GM12878 (cell line): ENCODE results near the gene PTK7. TPM values are rescaled to one million over a fixed set of nuclear protein-coding genes. Genes with fewer than 3 reads are reported as not detected.

Experiments used
- ATAC-seq: fragments of 200-7000 bp; cut with Tn5 transposase; 3 replicates; pipeline ENCODE4 v1.9.1; 2020; ENCODE audit warnings: mild to moderate bottlenecking, moderate library complexity
- BruUV-seq: library from RNA; stranded (reverse); fragments of 400-500 nt; replicated peaks from 2 replicates; lab custom pipeline; 2021; lab: Mats Ljungman, UMichigan
- CTCF ChIA-PET: fragments of 300-600 bp; sonication (Branson Sonifier 250); formaldehyde crosslinking; extraction: SDS; loops from one replicate; lab custom pipeline; 2021; ENCODE audit warnings: inconsistent platforms; lab: Yijun Ruan, JAX
- POLR2A ChIA-PET: fragments of 350-600 bp; formaldehyde crosslinking; extraction: SDS; loops from one replicate; lab custom pipeline; 2021; ENCODE audit warnings: inconsistent platforms; lab: Charles Lee
- RAD21 ChIA-PET: fragments of 300-600 bp; sonication (Branson Sonifier 250); formaldehyde crosslinking; loops from one replicate; lab custom pipeline; 2023; ENCODE audit warnings: antibody characterized with exemption; ENCODE audit not compliant: unreplicated experiment; lab: Charles Lee
- SMC1A ChIA-PET: fragments of 300-600 bp; sonication (Branson Sonifier 250); formaldehyde crosslinking; loops from one replicate; lab custom pipeline; 2023; ENCODE audit not compliant: unreplicated experiment, uncharacterized antibody; lab: Charles Lee
- DNase-seq: peaks from one replicate; pipeline ENCODE4 v3.0.0-alpha.2; 2011; ENCODE audit warnings: low read depth, low spot score
- FAIRE-seq: peaks from 3 replicates; lab custom pipeline; 2011; peaks lifted over from hg19 to GRCh38; lab: Jason Lieb, UNC
- H2AFZ ChIP-seq: 2 replicates; pipeline ENCODE4 v1.6.0; 2011; ENCODE audit warnings: low read depth, low read length, control low read depth; ENCODE audit not compliant: control insufficient read depth
- H3K27ac ChIP-seq: 2 replicates; pipeline ENCODE4 v1.5.1; 2011; ENCODE audit warnings: control low read depth; ENCODE audit not compliant: control insufficient read depth, insufficient read depth
- H3K27me3 ChIP-seq, 2 experiments: replicated peaks in 1 of 2; 2 replicates each; pipeline versions ENCODE4 v1.6.0 to v1.6.1; 2011; ENCODE audit warnings: low read length in 1 of 2; ENCODE audit not compliant: control insufficient read depth in 2 of 2, insufficient read depth in 2 of 2
- H3K36me3 ChIP-seq, 2 experiments: 2 replicates each; pipeline ENCODE4 v1.5.1; 2011; ENCODE audit warnings: low read length in 1 of 2; ENCODE audit not compliant: control insufficient read depth in 2 of 2, insufficient read depth in 2 of 2
- H3K4me1 ChIP-seq: 2 replicates; pipeline ENCODE4 v1.6.1; 2011; ENCODE audit warnings: mild to moderate bottlenecking, low read length, moderate library complexity, mixed read lengths; ENCODE audit not compliant: control insufficient read depth, insufficient read depth
- H3K4me2 ChIP-seq: 2 replicates; pipeline ENCODE4 v1.6.0; 2011; ENCODE audit warnings: control low read depth; ENCODE audit not compliant: control insufficient read depth, insufficient read depth
- H3K4me3 ChIP-seq: fragments of 200-600 bp; sonication (generic); 2 replicates; pipeline ENCODE4 v1.5.1; 2016
- H3K79me2 ChIP-seq: 2 replicates; pipeline ENCODE4 v1.6.0; 2011; ENCODE audit warnings: low read length; ENCODE audit not compliant: control insufficient read depth, insufficient read depth
- H3K9ac ChIP-seq: 2 replicates; pipeline ENCODE4 v1.8.0; 2011; ENCODE audit warnings: low read length, control low read depth, mixed read lengths; ENCODE audit not compliant: control insufficient read depth, insufficient read depth
- H3K9me3 ChIP-seq: replicated peaks from 3 replicates; pipeline ENCODE4 v1.5.1; 2011; ENCODE audit warnings: mild to moderate bottlenecking, low read length; ENCODE audit not compliant: control insufficient read depth, insufficient read depth
- H4K20me1 ChIP-seq: 2 replicates; pipeline ENCODE4 v1.6.0; 2011; ENCODE audit not compliant: control insufficient read depth, insufficient read depth
- ATF3 ChIP-seq: IDR thresholded peaks from 2 replicates; pipeline ENCODE4 v1.6.1; 2011; ENCODE audit warnings: low read depth, mild to moderate bottlenecking, low read length, moderate library complexity, borderline replicate concordance; ENCODE audit errors: extremely low read depth
- CREB1 ChIP-seq: IDR thresholded peaks from 2 replicates; pipeline ENCODE4 v1.6.1; 2012; ENCODE audit warnings: low read depth, mild to moderate bottlenecking, inconsistent platforms
- DPF2 ChIP-seq: fragments of 450-650 bp; IDR thresholded peaks from 2 replicates; pipeline ENCODE4 v1.6.1; 2017; ENCODE audit warnings: mild to moderate bottlenecking
- ESRRA ChIP-seq: IDR thresholded peaks from 2 replicates; pipeline ENCODE4 v1.6.1; 2012; ENCODE audit warnings: mild to moderate bottlenecking, low read length, improper control_type of control experiment
- KDM1A ChIP-seq: fragments of 200-600 bp; sonication (generic); IDR thresholded peaks from 2 replicates; pipeline ENCODE4 v1.6.1; 2016; ENCODE audit warnings: borderline replicate concordance
- MEF2A ChIP-seq: IDR thresholded peaks from 2 replicates; pipeline ENCODE4 v1.6.1; 2011; ENCODE audit warnings: low read depth, mild to moderate bottlenecking, low read length, moderate library complexity; ENCODE audit not compliant: insufficient read depth
- MTA2 ChIP-seq: fragments of 450-650 bp; IDR thresholded peaks from 2 replicates; pipeline ENCODE4 v1.6.1; 2016; ENCODE audit warnings: low read depth, mild to moderate bottlenecking, moderate library complexity
- MXI1 ChIP-seq: fragments of 150-350 bp; IDR thresholded peaks from 2 replicates; pipeline ENCODE4 v1.6.1; 2011; ENCODE audit warnings: low read depth, mild to moderate bottlenecking, inconsistent platforms, low read length, improper control_type of control experiment
- NFXL1 ChIP-seq: fragments of 450-650 bp; IDR thresholded peaks from 2 replicates; pipeline ENCODE4 v1.6.1; 2017; ENCODE audit warnings: antibody characterized with exemption, mild to moderate bottlenecking, borderline replicate concordance
- NRF1 ChIP-seq: conservative IDR thresholded peaks from 2 replicates; pipeline ENCODE4 v1.6.1; 2011; ENCODE audit warnings: mild to moderate bottlenecking, low read depth, low read length, improper control_type of control experiment
- PKNOX1 ChIP-seq: fragments of 450-650 bp; IDR thresholded peaks from 2 replicates; pipeline ENCODE4 v1.6.1; 2016; ENCODE audit warnings: mild to moderate bottlenecking
- PML ChIP-seq: IDR thresholded peaks from 2 replicates; pipeline ENCODE4 v1.6.1; 2012; ENCODE audit warnings: low read length, inconsistent platforms
- POLR2AphosphoS5 ChIP-seq: IDR thresholded peaks from 2 replicates; pipeline ENCODE4 v1.6.1; 2011; ENCODE audit warnings: mild to moderate bottlenecking, low read length, inconsistent platforms
- RB1 ChIP-seq: fragments of 450-650 bp; formaldehyde crosslinking; IDR thresholded peaks from 2 replicates; pipeline ENCODE4 v1.6.1; 2017; ENCODE audit warnings: mild to moderate bottlenecking, borderline replicate concordance
- REST ChIP-seq: IDR thresholded peaks from 2 replicates; pipeline ENCODE4 v1.6.1; 2012; ENCODE audit warnings: mild to moderate bottlenecking, low read depth, low read length
- RFX5 ChIP-seq: IDR thresholded peaks from 2 replicates; pipeline ENCODE4 v1.6.1; 2011; ENCODE audit warnings: low read depth, low read length, improper control_type of control experiment
- SMC3 ChIP-seq: IDR thresholded peaks from 2 replicates; pipeline ENCODE4 v1.6.1; 2011; ENCODE audit warnings: low read length, improper control_type of control experiment, borderline replicate concordance
- SREBF2 ChIP-seq: IDR thresholded peaks from 2 replicates; pipeline ENCODE4 v1.6.1; 2012; ENCODE audit warnings: mild to moderate bottlenecking, low read length
- STAT1 ChIP-seq: fragments of 450-650 bp; conservative IDR thresholded peaks from 2 replicates; pipeline ENCODE4 v1.6.1; 2014; ENCODE audit warnings: antibody characterized with exemption, mild to moderate bottlenecking
- WGBS: methylation state at CpG from one replicate; pipeline ENCODE4 v1.1.6; 2016; ENCODE audit warnings: low lambda C conversion rate; ENCODE audit not compliant: insufficient replicate concordance, insufficient coverage; ENCODE audit errors: missing lambda C conversion rate; 5-methylcytosine and 5-hydroxymethylcytosine counted together
- in situ Hi-C: fragments of 300-500 bp; cut with MboI; formaldehyde crosslinking; loops from 9 replicates; pipeline ENCODE4 v1.14.3; 2018; ENCODE audit warnings: mixed read lengths
- intact Hi-C: fragments of 100-400 bp; cut with micrococcal nuclease; formaldehyde crosslinking; loops from one replicate; pipeline ENCODE4 v1.14.2; 2022; ENCODE audit not compliant: unreplicated experiment
- polyA plus RNA-seq, 11 experiments: library from polyadenylated mRNA; depleted of rRNA in 4 of 11; unstranded in 6 of 11; stranded (reverse) in 5 of 11; fragments of >200 nt; fragmentation: Nextera tagmentation in 4 of 11; fragmentation: Illumina TruSeq in 1 of 11; extraction: Ambion mirVana in 4 of 11; extraction: Trizol in 1 of 11; gene quantifications; 1 replicate in 1 of 11; 2 replicates in 10 of 11; pipeline versions ENCODE4 v1.2.1 to v1.2.3, GENCODE V29; 2011 to 2016; ENCODE audit warnings: inconsistent platforms in 2 of 11, missing spikeins in 2 of 11, low read depth in 1 of 11
- total RNA-seq, 4 experiments: library from RNA; depleted of rRNA in 3 of 4; stranded (reverse); fragments of >200 nt in 3 of 4; fragmentation: Illumina TruSeq in 1 of 4; extraction: Trizol in 1 of 4; gene quantifications; 2 replicates each; pipeline versions ENCODE4 v1.2.1 to v1.2.3, GENCODE V29; 2013 to 2021

Gene PTK7
- total and polyA plus RNA-seq, 10 of the 15 experiments (the other 5 are each of a cell fraction or from before 2014, with no cell fraction given), result 0.18 to 14.4 (median 3.3) TPM; not detected in 1

DNA sequence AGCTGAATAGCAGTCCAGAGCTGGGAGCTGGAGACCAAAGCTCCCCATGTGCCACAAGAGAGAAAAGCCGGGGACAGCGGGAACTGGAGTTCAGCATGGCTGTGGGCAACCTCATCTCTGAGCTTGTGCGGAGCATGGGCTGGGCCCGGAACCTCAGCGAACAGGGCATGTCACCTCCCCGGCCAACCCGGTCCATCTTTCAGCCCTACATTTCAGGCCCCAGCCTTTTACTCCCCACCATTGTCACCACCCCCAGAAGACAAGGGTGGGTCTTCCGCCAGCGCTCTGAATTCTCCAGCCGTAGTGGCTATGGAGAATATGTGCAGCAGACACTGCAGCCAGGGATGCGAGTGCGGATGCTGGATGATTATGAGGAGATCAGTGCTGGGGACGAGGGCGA is 109.9 kb downstream of the PTK7 start (continued):
- no peak for TF ChIP-seq MXI1
- no peak for TF ChIP-seq MTA2
- no peak for TF ChIP-seq ESRRA
- TF ChIP-seq CREB1, result no peak
- no peak for TF ChIP-seq PML
- TF ChIP-seq DPF2, result no peak
- TF ChIP-seq NFXL1, result no peak
- no peak for TF ChIP-seq RB1
- TF ChIP-seq RFX5, result no peak

DNA sequence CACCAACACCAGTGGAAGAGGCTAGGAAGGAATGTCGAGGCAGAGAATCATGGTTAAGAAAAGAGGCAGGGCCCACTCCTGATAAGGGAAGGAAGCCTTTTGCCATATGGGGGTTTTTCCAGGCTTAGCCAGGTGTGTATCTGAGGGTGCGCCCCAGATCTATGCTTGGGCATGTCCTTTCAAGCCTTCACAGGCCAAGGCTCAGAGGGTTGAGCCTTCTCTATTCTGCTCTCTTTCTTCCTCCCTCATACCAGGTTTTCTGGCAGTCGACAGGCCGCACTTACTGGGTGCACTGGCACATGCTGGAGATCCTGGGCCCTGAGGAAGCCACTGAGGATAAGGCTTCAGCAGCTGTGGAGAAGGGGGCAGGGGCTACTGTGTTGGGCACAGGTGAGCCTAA is 110.6 kb downstream of the PTK7 start:
- peaks cover 10% of the 10 kb centered on the region for H3K4me1 ChIP-seq
- RAD21 ChIA-PET, result no interaction called here
- H2AFZ ChIP-seq, result no peak overlapping the region
- ATAC-seq, result no peak
- no peak for DNase-seq
- no peak overlapping the region for H3K4me3 ChIP-seq
- no peaks in the 10 kb centered on the region; the same call in 2 of the 3 replicates for H3K9me3 ChIP-seq
- POLR2A ChIA-PET, result interaction anchor here (0.5 kb wide), 1 partner anchor 69 kb away, joined by 4 read pairs; no protein-coding TSS in a partner anchor
- no peak for FAIRE-seq
- H3K9ac ChIP-seq, result no peak overlapping the region
- H3K36me3 ChIP-seq, result peaks cover 0 to 6% of the 10 kb centered on the region in 2 experiments; a peak in 3 of 4 replicates
- 92% methylated on average over 4 of the region's 4 CpGs for WGBS
- intact Hi-C loops, result no loop called here
- in situ Hi-C loops, result no loop called here
- H4K20me1 ChIP-seq, result no peaks in the 10 kb centered on the region
- no peak overlapping the region for H3K4me2 ChIP-seq
- H3K79me2 ChIP-seq, result peaks cover 11% of the 10 kb centered on the region
- H3K27ac ChIP-seq, result peak overlapping the region; percentile 14; the same call in 1 of the 2 replicates
- CTCF ChIA-PET, result no interaction called here
- SMC1A ChIA-PET, result interaction anchor here (0.6 kb wide), 1 partner anchor 215 kb away, joined by 3 read pairs; no protein-coding TSS in a partner anchor
- BruUV-seq, result no TSS peak
- no peaks in the 10 kb centered on the region for H3K27me3 ChIP-seq
- TF ChIP-seq PKNOX1, result no peak
- no peak for TF ChIP-seq SMC3
- TF ChIP-seq POLR2AphosphoS5, result no peak
- no peak for TF ChIP-seq REST
- TF ChIP-seq NFXL1, result no peak
- TF ChIP-seq SREBF2, result no peak
- no peak for TF ChIP-seq NRF1
- TF ChIP-seq ATF3, result no peak
- TF ChIP-seq STAT1, result no peak
- no peak for TF ChIP-seq KDM1A
- no peak for TF ChIP-seq MEF2A
